A549 (cell line): ENCODE data around the gene SLIT3. TPM values are rescaled to one million over a fixed set of nuclear protein-coding genes. Genes with fewer than 3 reads are reported as not detected.

Source experiments
- ATAC-seq, 2 experiments: fragments of 200-7000 bp in 1 of 2; fragments of >200 bp in 1 of 2; cut with Nextera tagmentation in 1 of 2; cut with Tn5 transposase in 1 of 2; 3 replicates each; pipeline versions ENCODE4 v1.8.0 to v1.9.1; 2018 to 2020; ENCODE audit warnings: mild to moderate bottlenecking in 1 of 2, moderate library complexity in 1 of 2
- CTCF ChIA-PET: fragments of 300-600 bp; sonication (Branson Sonifier 250); formaldehyde crosslinking; extraction: SDS; loops from one replicate; lab custom pipeline; 2021; ENCODE audit warnings: antibody characterized with exemption, inconsistent platforms; lab: Yijun Ruan, JAX
- POLR2A ChIA-PET: fragments of 350-600 bp; formaldehyde crosslinking; extraction: SDS; loops from one replicate; lab custom pipeline; 2021; ENCODE audit warnings: antibody characterized with exemption, inconsistent platforms; lab: Yijun Ruan, JAX
- DNase-seq, 2 experiments: peaks; one replicate each; pipeline versions ENCODE4 v3.0.0 to v3.0.0-alpha.2; 2011 to 2016; ENCODE audit warnings: low read depth in 1 of 2, low spot score in 1 of 2
- FAIRE-seq: peaks from 2 replicates; lab custom pipeline; 2011; peaks lifted over from hg19 to GRCh38; lab: Jason Lieb, UNC
- H3K27ac ChIP-seq, 2 experiments: fragments of >200 bp; sonication (Bioruptor Twin); formaldehyde crosslinking; 3 replicates each; pipeline ENCODE4 v1.5.1; 2016 to 2017
- H3K4me1 ChIP-seq: fragments of >200 bp; sonication (Bioruptor Twin); formaldehyde crosslinking; 3 replicates; pipeline ENCODE4 v1.6.1; 2016
- H3K4me2 ChIP-seq: fragments of >200 bp; sonication (Bioruptor Twin); formaldehyde crosslinking; 3 replicates; pipeline ENCODE4 v1.6.1; 2016
- H3K4me3 ChIP-seq: fragments of >200 bp; sonication (Bioruptor Twin); formaldehyde crosslinking; 3 replicates; pipeline ENCODE4 v1.5.1; 2016
- H3K9me3 ChIP-seq: fragments of >200 bp; sonication (Bioruptor Twin); formaldehyde crosslinking; 3 replicates; pipeline ENCODE4 v1.6.1; 2016
- CEBPB ChIP-seq, 2 experiments: fragments of >200 bp in 1 of 2; sonication (Bioruptor Twin) in 1 of 2; formaldehyde crosslinking in 1 of 2; IDR thresholded peaks; 2 replicates each; pipeline ENCODE4 v1.6.1; 2012 to 2016
- CHD2 ChIP-seq: fragments of 150-350 bp; IDR thresholded peaks from 2 replicates; pipeline ENCODE4 v1.6.1; 2014; ENCODE audit warnings: low read length; ENCODE audit not compliant: partially characterized antibody
- FOSL2 ChIP-seq, 2 experiments: fragments of 450-650 bp in 1 of 2; fragments of >200 bp in 1 of 2; sonication (Bioruptor Twin) in 1 of 2; formaldehyde crosslinking; IDR thresholded peaks; 2 replicates each; pipeline versions ENCODE4 v1.5.0 to v1.6.1; 2016 to 2020; ENCODE audit warnings: mild to moderate bottlenecking in 1 of 2, moderate library complexity in 1 of 2
- FOXS1 ChIP-seq: fragments of 250-450 bp; sonication (Bioruptor Pico); IDR thresholded peaks from 2 replicates; pipeline ENCODE4 v1.5.0; 2020; ENCODE audit warnings: mild to moderate bottlenecking, moderate library complexity
- GATA3 ChIP-seq: IDR thresholded peaks from 2 replicates; pipeline ENCODE4 v1.6.1; 2012; ENCODE audit warnings: borderline replicate concordance
- HOXB13 ChIP-seq: fragments of 250-450 bp; sonication (Bioruptor Pico); IDR thresholded peaks from 2 replicates; pipeline ENCODE4 v1.5.0; 2020; ENCODE audit warnings: low read depth, mild to moderate bottlenecking, moderate library complexity
- JUNB ChIP-seq: fragments of >200 bp; sonication (Bioruptor Twin); formaldehyde crosslinking; IDR thresholded peaks from 2 replicates; pipeline ENCODE4 v1.6.1; 2016
- MYC ChIP-seq: IDR thresholded peaks from 2 replicates; pipeline ENCODE4 v1.6.1; 2012; ENCODE audit warnings: mild to moderate bottlenecking, inconsistent platforms, low read length, improper control_type of control experiment, borderline replicate concordance
- NR3C1 ChIP-seq: fragments of >200 bp; sonication (Bioruptor Twin); formaldehyde crosslinking; IDR thresholded peaks from 3 replicates; pipeline ENCODE4 v1.6.1; 2017
- PHF8 ChIP-seq: fragments of 200-600 bp; sonication (generic); IDR thresholded peaks from 2 replicates; pipeline ENCODE4 v1.6.1; 2016; ENCODE audit warnings: low read depth, mild to moderate bottlenecking, antibody characterized with exemption, moderate library complexity, borderline replicate concordance
- RCOR1 ChIP-seq: fragments of 150-350 bp; IDR thresholded peaks from 2 replicates; pipeline ENCODE4 v1.6.1; 2014; ENCODE audit warnings: antibody characterized with exemption, low read length, low read depth
- ZFP36 ChIP-seq: fragments of 450-650 bp; IDR thresholded peaks from 2 replicates; pipeline ENCODE4 v1.6.1; 2014; ENCODE audit warnings: borderline replicate concordance; ENCODE audit not compliant: partially characterized antibody
- ZSCAN20 ChIP-seq: fragments of 250-450 bp; sonication (Bioruptor Pico); IDR thresholded peaks from 2 replicates; pipeline ENCODE4 v1.8.0; 2022; ENCODE audit warnings: mild to moderate bottlenecking, moderate library complexity
- WGBS: methylation state at CpG from one replicate; pipeline ENCODE4 v1.1.6; 2017; ENCODE audit errors: missing lambda C conversion rate; 5-methylcytosine and 5-hydroxymethylcytosine counted together
- polyA plus RNA-seq, 4 experiments: library from polyadenylated mRNA; depleted of rRNA in 3 of 4; stranded (reverse); fragments of >200 nt; fragmentation: RNase III in 1 of 4; extraction: RNeasy Plus Mini Kit Qiagen cat#74134 plus additional on column Dnase treatment in 1 of 4; gene quantifications; 2 replicates in 3 of 4; 3 replicates in 1 of 4; pipeline ENCODE4 v1.2.3, GENCODE V29; 2011 to 2017
- TF ChIP-seq, protein P1 (sequence below): fragments of 150-350 bp; IDR thresholded peaks from 2 replicates; pipeline ENCODE4 v1.6.1; 2014; ENCODE audit warnings: low read depth, mild to moderate bottlenecking, low read length
- TF ChIP-seq, protein P2 (sequence below): fragments of 250-450 bp; sonication (Bioruptor Pico); IDR thresholded peaks from 2 replicates; pipeline ENCODE4 v1.5.0; 2021; ENCODE audit warnings: mild to moderate bottlenecking, moderate library complexity, borderline replicate concordance
- TF ChIP-seq, protein P3 (sequence below): fragments of >200 bp; sonication (Bioruptor Twin); formaldehyde crosslinking; IDR thresholded peaks from 3 replicates; pipeline ENCODE4 v1.5.1; 2016
- TF ChIP-seq, protein P4 (sequence below): fragments of >200 bp; sonication (Bioruptor Twin); formaldehyde crosslinking; IDR thresholded peaks from 3 replicates; pipeline ENCODE4 v1.6.1; 2016

The SLIT3 gene
- polyA plus RNA-seq, 2 of the 4 experiments (the other 2 are of a cell fraction): 12.7 to 22.9 TPM

DNA sequence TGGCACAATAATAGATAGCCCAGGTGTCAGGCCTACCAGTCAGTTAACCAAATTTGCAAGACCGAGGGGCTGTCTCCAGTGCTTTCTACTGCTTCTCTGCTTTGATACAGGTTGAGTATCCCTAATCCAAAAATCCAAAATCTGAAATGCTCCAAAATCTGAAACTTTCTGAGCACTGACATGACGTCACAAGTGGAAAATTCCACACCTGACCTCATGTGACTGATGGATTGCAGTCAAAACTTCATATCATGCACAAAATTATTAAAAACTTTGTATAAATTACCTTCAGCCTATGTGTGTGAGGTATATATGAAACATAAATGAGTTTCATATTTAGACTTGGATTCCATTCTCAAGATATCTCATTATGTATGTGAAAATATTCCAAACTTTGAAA, 508.3 kb downstream of the SLIT3 start:
- no peak for FAIRE-seq

DNA sequence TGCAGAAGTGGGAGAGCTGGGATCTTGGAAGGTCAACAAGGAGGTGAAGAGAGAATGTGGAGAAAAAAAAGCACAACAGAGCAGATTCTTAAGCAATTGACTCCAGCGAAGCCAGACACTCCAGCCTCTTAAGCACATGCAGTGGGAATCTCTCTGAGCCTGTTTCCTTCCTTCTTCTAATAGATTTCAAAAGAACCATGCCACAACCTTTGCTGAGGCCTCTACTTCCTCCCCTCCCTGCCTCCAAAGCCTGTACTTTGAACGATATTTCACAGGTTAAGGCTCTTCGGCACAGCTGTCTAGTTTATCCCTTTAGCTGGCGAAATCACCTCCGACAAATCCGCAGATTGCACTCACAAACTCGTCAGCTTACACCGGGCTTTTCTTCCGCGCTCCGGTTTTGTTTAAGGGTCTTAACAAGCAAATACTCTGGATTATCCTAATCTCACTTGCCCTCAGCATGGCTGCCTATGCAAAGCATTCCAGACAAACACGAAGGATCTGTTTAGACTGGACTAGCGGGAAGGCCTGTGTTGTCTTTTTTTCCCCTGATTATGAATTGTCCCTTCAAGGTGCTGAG, 510.2 kb downstream of the SLIT3 start:
- CTCF ChIA-PET: interaction anchor here (0.7 kb wide), 1 partner anchor 18 kb away, joined by 3 read pairs; no protein-coding TSS in a partner anchor
- no peak for FAIRE-seq
- 91% methylated on average over 13 of the region's 13 CpGs for WGBS

More for the DNA sequence above, 508.3 kb downstream of the SLIT3 start:
- ATAC-seq (no peak), DNase-seq (no peak)
- Histone ChIP-seq H3K4me2 (no peak overlapping the region), H3K4me1 (peaks cover 7% of the 10 kb centered on the region; the same call in 1 of the 3 replicates), H3K9me3 (no peaks in the 10 kb centered on the region), H3K4me3 (no peak overlapping the region), H3K27ac (no peak overlapping the region)
- POLR2A ChIA-PET: no interaction called here
- 88% methylated on average over 2 of the region's 2 CpGs for WGBS
- CTCF ChIA-PET: interaction anchor here (0.6 to 0.9 kb wide), 2 partner anchors 14 to 411 kb away, joined by 3 read pairs; no protein-coding TSS in a partner anchor
- no peak for TF ChIP-seq CHD2
- TF ChIP-seq NR3C1: no peak
- no peak for TF ChIP-seq MYC
- TF ChIP-seq, protein P1, sequence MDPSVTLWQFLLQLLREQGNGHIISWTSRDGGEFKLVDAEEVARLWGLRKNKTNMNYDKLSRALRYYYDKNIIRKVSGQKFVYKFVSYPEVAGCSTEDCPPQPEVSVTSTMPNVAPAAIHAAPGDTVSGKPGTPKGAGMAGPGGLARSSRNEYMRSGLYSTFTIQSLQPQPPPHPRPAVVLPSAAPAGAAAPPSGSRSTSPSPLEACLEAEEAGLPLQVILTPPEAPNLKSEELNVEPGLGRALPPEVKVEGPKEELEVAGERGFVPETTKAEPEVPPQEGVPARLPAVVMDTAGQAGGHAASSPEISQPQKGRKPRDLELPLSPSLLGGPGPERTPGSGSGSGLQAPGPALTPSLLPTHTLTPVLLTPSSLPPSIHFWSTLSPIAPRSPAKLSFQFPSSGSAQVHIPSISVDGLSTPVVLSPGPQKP: no peak
- TF ChIP-seq, protein P2, sequence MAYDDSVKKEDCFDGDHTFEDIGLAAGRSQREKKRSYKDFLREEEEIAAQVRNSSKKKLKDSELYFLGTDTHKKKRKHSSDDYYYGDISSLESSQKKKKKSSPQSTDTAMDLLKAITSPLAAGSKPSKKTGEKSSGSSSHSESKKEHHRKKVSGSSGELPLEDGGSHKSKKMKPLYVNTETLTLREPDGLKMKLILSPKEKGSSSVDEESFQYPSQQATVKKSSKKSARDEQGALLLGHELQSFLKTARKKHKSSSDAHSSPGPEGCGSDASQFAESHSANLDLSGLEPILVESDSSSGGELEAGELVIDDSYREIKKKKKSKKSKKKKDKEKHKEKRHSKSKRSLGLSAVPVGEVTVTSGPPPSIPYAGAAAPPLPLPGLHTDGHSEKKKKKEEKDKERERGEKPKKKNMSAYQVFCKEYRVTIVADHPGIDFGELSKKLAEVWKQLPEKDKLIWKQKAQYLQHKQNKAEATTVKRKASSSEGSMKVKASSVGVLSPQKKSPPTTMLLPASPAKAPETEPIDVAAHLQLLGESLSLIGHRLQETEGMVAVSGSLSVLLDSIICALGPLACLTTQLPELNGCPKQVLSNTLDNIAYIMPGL (CRISPR knock-in tag): no peak

More for the DNA sequence above, 510.2 kb downstream of the SLIT3 start:
- ATAC-seq (no peak), DNase-seq (no peak)
- TF ChIP-seq CEBPB (IDR thresholded peaks at IDR 0.05) (no peak), CHD2 (no peak), ZFP36 (no peak), RCOR1 (no peak), ZSCAN20 (no peak), PHF8 (no peak), FOSL2 (IDR thresholded peaks at IDR 0.05) (no peak), FOSL2 (CRISPR knock-in tag; IDR thresholded peaks at IDR 0.05) (no peak), GATA3 (no peak), JUNB (no peak), FOXS1 (CRISPR knock-in tag) (no peak), HOXB13 (CRISPR knock-in tag) (no peak)
- TF ChIP-seq, protein P3, sequence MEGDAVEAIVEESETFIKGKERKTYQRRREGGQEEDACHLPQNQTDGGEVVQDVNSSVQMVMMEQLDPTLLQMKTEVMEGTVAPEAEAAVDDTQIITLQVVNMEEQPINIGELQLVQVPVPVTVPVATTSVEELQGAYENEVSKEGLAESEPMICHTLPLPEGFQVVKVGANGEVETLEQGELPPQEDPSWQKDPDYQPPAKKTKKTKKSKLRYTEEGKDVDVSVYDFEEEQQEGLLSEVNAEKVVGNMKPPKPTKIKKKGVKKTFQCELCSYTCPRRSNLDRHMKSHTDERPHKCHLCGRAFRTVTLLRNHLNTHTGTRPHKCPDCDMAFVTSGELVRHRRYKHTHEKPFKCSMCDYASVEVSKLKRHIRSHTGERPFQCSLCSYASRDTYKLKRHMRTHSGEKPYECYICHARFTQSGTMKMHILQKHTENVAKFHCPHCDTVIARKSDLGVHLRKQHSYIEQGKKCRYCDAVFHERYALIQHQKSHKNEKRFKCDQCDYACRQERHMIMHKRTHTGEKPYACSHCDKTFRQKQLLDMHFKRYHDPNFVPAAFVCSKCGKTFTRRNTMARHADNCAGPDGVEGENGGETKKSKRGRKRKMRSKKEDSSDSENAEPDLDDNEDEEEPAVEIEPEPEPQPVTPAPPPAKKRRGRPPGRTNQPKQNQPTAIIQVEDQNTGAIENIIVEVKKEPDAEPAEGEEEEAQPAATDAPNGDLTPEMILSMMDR: no peak
- TF ChIP-seq, protein P4, sequence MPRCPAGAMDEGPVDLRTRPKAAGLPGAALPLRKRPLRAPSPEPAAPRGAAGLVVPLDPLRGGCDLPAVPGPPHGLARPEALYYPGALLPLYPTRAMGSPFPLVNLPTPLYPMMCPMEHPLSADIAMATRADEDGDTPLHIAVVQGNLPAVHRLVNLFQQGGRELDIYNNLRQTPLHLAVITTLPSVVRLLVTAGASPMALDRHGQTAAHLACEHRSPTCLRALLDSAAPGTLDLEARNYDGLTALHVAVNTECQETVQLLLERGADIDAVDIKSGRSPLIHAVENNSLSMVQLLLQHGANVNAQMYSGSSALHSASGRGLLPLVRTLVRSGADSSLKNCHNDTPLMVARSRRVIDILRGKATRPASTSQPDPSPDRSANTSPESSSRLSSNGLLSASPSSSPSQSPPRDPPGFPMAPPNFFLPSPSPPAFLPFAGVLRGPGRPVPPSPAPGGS: no peak
- POLR2A ChIA-PET: no interaction called here
- Histone ChIP-seq H3K4me3 (no peak overlapping the region), H3K4me2 (no peak overlapping the region), H3K9me3 (no peaks in the 10 kb centered on the region), H3K4me1 (peaks cover 7% of the 10 kb centered on the region; the same call in 1 of the 3 replicates), H3K27ac (no peak overlapping the region)
